Dendritic cell treated with granulocyte-macrophage colony-stimulating factor and Interleukin-4, amounts not matched to agents 40 ng/mL and 50 ng/mL, for 4 days (primary cell): ENCODE results near the gene GRAMD1A.
"Not testable (repeated sequence)": the region's sequence is repeated elsewhere in the genome, so short reads cannot be mapped to it uniquely, and the experiment has no call there.

Experiments
- H3K27ac Mint-ChIP-seq: one replicate; pipeline ENCODE4 v1.8.0; 2022; ENCODE audit warnings: mild to moderate bottlenecking, mixed read lengths
- H3K27me3 Mint-ChIP-seq: one replicate; pipeline ENCODE4 v1.8.0; 2022; ENCODE audit warnings: mild to moderate bottlenecking, mixed read lengths
- H3K36me3 Mint-ChIP-seq: one replicate; pipeline ENCODE4 v1.8.0; 2022; ENCODE audit warnings: low read depth, mixed read lengths
- H3K4me1 Mint-ChIP-seq: one replicate; pipeline ENCODE4 v1.8.0; 2022; ENCODE audit warnings: low read depth, mixed read lengths
- H3K4me3 Mint-ChIP-seq: one replicate; pipeline ENCODE4 v1.8.0; 2022; ENCODE audit warnings: mild to moderate bottlenecking, moderate library complexity, mixed read lengths
- H3K9me3 Mint-ChIP-seq: one replicate; pipeline ENCODE4 v1.8.0; 2022; ENCODE audit warnings: mixed read lengths
- intact Hi-C: fragments of 100-400 bp; cut with micrococcal nuclease; formaldehyde crosslinking; loops from one replicate; pipeline ENCODE4 v1.15.0; 2022

Gene GRAMD1A

DNA sequence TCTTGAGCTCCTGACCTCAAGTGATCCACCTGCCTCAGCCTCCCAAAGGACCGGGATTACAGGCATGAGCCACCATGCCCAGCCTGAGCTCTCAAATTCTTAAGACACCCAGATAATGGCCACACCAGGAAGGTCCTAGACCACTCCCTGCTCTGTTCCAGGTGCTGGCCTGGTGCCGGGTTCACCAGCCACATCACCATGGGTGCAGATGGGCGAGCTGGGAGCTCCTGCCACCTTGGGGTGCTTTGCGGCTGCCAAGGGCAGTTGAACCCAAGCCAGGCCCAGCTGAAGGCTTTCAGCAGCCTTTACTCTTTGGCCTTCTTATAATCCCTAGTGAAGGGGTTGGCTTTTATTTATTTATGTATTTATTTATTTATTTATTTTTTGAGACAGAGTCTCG, 46.3 kb downstream of the GRAMD1A start:
- H3K4me1 Mint-ChIP-seq: peaks cover 10% of the 10 kb centered on the region
- no peak overlapping the region for H3K4me3 Mint-ChIP-seq
- no peaks in the 10 kb centered on the region for H3K36me3 Mint-ChIP-seq
- peaks cover 42% of the 10 kb centered on the region for H3K27me3 Mint-ChIP-seq
- H3K27ac Mint-ChIP-seq: no peak overlapping the region
- intact Hi-C loops: loop anchor here (10.0 kb wide), 1 partner anchor 48 kb away; no protein-coding TSS in a partner anchor
- H3K9me3 Mint-ChIP-seq: no peaks in the 10 kb centered on the region

DNA sequence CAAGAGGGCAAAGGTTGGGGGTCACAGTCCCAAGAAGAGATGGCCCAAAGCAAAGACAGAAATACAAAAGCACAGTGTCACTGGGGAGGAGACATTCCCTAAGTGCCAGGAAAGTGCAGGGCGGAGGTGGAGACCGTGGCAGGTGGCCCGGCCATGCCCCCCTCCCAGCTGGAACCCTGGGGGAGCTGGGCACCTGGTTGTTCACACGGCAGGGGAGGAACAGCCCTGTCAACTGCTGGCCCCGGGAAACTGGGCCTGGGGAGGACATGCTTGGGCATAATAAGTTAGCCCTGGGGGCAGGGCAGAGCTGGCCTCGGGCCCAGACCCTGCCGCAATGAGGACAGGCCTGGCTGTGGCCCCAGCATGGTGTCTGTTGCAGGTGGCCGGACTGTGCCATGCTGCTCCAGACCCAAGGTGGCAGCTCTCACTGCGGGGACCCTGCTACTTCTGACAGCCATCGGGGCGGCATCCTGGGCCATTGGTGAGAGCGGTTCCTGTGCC, 48.8 kb downstream of the GRAMD1A start:
- Mint-ChIP-seq H3K27me3 (peaks cover 21% of the 10 kb centered on the region), H3K4me3 (no peak overlapping the region), H3K4me1 (peaks cover 15% of the 10 kb centered on the region), H3K9me3 (no peaks in the 10 kb centered on the region), H3K36me3 (no peaks in the 10 kb centered on the region), H3K27ac (no peak overlapping the region)
- intact Hi-C loops: loop anchor here (10.0 kb wide), 1 partner anchor 46 kb away; no protein-coding TSS in a partner anchor

DNA sequence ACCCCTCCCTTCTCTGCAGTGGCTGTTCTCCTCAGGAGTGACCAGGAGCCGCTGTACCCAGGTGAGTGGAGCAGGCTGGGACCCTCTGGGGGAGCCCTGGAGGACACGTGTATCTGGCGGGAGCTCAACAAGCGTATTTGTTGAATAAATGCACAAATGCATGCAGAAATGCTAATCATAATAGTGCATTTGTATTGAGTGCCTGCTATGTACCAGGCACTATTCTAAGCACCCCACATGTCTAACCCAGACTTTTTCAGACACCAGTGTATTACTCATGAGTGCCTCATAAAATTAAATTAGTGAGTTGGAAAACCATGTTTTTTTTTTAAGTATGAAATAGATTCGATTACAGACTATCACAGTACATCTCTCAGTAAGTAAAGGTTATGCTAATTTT, 49.3 kb downstream of the GRAMD1A start:
- peaks cover 15% of the 10 kb centered on the region for H3K4me1 Mint-ChIP-seq
- H3K36me3 Mint-ChIP-seq: no peaks in the 10 kb centered on the region
- H3K9me3 Mint-ChIP-seq: no peaks in the 10 kb centered on the region
- H3K4me3 Mint-ChIP-seq: no peak overlapping the region
- intact Hi-C loops: loop anchor here (10.0 kb wide), 1 partner anchor 45 kb away; no protein-coding TSS in a partner anchor
- peaks cover 19% of the 10 kb centered on the region for H3K27me3 Mint-ChIP-seq
- H3K27ac Mint-ChIP-seq: no peak overlapping the region

DNA sequence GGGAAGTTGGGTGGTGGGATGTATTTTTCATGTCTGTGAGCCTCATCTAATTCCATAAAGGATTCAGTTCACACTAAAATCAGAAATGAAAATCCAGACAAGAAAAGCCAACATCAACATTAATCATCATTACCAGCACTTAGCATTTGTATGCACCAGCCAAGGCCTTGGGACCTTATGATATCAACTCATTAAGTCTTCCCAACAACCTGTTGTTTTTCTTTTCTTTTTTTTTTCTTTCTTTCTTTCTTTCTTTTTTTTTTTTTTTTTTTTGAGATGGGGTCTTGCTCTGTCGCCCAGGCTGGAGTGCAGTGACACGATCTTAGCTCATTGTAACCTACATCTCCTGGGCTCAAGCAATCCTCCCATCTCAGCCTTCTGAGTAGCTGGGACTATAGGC, 50.5 kb downstream of the GRAMD1A start:
- H3K27me3 Mint-ChIP-seq: peaks cover 15% of the 10 kb centered on the region
- H3K9me3 Mint-ChIP-seq, H3K27ac Mint-ChIP-seq, H3K36me3 Mint-ChIP-seq, H3K4me1 Mint-ChIP-seq, H3K4me3 Mint-ChIP-seq, intact Hi-C loops: not testable (repeated sequence)

DNA sequence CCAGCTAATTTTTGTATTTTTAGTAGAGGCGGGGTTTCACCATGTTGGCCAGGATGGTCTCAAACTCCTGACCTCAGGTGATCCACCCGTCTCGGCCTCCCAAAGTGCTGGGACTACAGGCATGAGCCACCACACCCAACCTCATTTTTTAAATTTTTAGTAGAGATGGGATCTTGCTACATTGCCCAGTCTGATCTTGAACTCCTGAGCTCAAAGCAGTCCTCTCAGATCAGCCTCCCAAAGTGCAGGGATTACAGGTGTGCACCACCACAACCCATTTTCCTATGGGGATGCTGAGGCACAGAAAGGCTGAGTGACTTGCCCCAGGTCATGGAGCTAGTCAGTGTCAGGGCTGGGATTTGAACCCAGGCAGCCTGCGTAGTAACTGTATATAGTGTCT, 51.1 kb downstream of the GRAMD1A start:
- H3K4me1 Mint-ChIP-seq, H3K9me3 Mint-ChIP-seq, H3K36me3 Mint-ChIP-seq, intact Hi-C loops, H3K27ac Mint-ChIP-seq, H3K4me3 Mint-ChIP-seq: not testable (repeated sequence)
- H3K27me3 Mint-ChIP-seq: peaks cover 19% of the 10 kb centered on the region

DNA sequence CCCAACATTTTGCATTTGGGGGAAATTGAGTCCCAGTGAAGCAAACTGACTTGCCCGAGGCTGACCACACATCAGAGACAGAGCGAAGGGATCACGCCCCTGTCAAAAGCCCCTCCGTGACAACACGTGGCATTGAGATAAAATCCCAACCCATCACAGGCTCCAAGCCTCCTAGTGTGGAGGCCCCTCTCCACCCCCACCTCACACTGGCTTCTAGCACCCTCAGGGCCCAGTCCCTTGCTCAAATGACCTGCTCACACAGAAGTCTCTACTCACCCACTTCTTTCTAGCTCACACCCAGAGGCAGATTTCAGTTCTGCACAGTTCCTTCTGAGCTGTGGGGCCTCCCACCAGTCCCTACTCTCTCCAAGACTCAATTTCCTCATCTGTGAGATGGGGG, 51.7 kb downstream of the GRAMD1A start:
- Mint-ChIP-seq H3K36me3 (no peaks in the 10 kb centered on the region), H3K4me1 (peaks cover 5% of the 10 kb centered on the region), H3K4me3 (no peak overlapping the region), H3K9me3 (no peaks in the 10 kb centered on the region), H3K27ac (no peak overlapping the region), H3K27me3 (peaks cover 20% of the 10 kb centered on the region)
- intact Hi-C loops: no loop called here

DNA sequence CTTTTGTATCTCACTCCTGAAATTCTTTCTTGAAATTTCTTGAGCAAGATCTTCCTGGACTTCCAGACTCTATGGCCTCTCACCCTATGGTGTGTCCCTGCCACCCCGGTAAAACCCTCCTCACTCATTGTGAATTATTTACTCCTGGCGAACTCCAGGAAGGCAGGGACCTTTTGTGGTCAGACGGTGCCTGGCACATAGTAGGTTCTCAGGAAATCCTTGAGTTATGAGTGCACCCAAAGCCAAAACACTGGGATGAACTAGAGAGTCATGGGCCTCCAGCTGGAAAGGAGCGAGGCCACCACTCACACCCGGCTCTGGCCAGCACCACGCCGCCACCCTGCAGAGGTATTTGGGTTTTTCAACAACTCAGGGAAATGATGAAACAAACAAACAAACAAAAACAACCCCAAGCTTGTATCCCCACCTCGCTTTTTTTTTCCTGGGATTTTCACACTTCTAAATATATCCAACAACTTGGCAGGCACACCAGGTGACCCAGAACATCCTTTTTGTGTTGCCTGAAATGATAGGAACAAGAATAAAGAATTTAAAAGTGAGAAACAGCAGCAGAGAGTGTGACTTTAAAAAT, 52.6 kb downstream of the GRAMD1A start:
- no peaks in the 10 kb centered on the region for H3K36me3 Mint-ChIP-seq
- no peaks in the 10 kb centered on the region for H3K9me3 Mint-ChIP-seq
- no peak overlapping the region for H3K4me3 Mint-ChIP-seq
- H3K4me1 Mint-ChIP-seq: peaks cover 5% of the 10 kb centered on the region
- H3K27me3 Mint-ChIP-seq: peaks cover 20% of the 10 kb centered on the region
- intact Hi-C loops: no loop called here
- no peak overlapping the region for H3K27ac Mint-ChIP-seq

DNA sequence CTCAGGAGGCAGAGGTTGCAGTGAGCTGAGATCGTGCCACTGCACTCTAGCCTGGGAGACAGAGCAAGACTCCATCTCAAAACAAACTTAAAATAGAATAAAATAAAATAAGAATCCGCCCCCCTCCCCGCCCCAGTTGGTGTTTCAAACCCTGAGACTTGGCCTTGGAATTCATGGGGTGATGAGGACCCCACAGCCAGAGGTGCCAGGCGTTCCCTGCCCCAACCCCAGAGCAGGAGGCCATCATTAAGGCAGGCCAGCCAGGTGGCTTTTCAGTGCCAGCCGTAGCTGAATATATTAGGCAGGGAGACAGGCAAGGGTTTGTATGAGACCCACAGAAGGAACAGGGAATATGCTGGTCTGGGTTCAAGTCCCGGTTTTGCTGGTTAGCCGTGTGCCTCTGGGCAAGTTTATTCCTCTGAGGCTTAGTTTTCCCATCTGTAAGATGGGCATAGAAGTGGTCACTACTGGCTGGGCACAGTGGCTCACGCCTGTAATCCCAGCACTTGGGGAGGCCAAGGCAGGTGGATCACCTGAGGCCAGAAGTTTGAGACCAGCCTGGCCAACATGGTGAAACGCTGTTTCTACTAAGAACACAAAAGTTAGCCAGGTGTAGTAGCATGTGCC, 53.7 kb downstream of the GRAMD1A start:
- H3K4me3 Mint-ChIP-seq: no peak overlapping the region
- no peaks in the 10 kb centered on the region for H3K36me3 Mint-ChIP-seq
- peaks cover 17% of the 10 kb centered on the region for H3K27me3 Mint-ChIP-seq
- intact Hi-C loops: no loop called here
- H3K4me1 Mint-ChIP-seq: peaks cover 5% of the 10 kb centered on the region
- H3K27ac Mint-ChIP-seq: no peak overlapping the region
- H3K9me3 Mint-ChIP-seq: no peaks in the 10 kb centered on the region

DNA sequence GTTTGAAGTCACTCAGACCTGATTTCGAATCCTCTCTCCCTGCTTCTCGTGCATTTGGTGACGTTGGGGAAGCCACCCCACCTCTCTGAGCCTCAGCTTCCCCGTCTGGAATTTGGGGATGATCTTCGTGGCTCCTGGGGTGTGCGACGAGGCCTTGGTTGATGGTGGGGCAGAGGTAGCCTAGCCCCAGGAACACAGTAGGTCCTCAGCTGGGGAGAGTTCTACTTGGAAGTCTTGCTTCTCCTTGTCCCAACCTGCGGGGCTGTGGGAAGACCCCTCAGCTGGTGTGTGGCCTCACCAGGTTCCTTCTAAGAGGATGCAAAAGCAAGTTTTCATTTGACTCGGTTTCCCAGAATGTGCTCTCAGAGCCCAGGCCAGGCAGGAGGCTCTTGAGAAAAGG, 54.5 kb downstream of the GRAMD1A start:
- H3K27ac Mint-ChIP-seq: no peak overlapping the region
- no peaks in the 10 kb centered on the region for H3K9me3 Mint-ChIP-seq
- intact Hi-C loops: no loop called here
- H3K4me3 Mint-ChIP-seq: no peak overlapping the region
- no peaks in the 10 kb centered on the region for H3K36me3 Mint-ChIP-seq
- H3K4me1 Mint-ChIP-seq: peaks cover 5% of the 10 kb centered on the region
- H3K27me3 Mint-ChIP-seq: peaks cover 16% of the 10 kb centered on the region

DNA sequence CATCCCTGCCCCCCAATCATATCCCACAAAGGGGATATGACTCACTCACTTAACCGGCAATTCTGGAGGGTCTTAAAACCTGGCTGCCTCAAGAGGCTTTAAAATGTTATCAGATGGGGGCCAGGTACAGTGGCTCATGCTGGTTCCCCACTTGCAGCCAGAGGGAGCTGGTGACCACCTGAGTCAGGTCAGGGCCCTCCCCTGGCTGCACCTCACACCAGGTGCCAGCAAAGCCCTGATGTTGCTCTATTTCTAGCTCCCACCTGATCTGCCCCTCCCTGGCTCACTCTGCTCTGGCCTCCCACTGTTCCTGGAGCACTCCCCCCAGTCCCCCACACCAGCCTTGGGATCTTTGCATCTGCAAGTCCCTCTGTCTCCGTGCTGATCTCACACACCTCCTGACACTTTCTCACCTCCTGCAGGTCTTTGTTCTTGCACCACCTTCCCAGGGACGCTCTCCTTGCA, 55.6 kb downstream of the GRAMD1A start:
- H3K27ac Mint-ChIP-seq: no peak overlapping the region
- no peaks in the 10 kb centered on the region for H3K9me3 Mint-ChIP-seq
- H3K4me3 Mint-ChIP-seq: no peak overlapping the region
- intact Hi-C loops: no loop called here
- peaks cover 16% of the 10 kb centered on the region for H3K27me3 Mint-ChIP-seq
- no peaks in the 10 kb centered on the region for H3K36me3 Mint-ChIP-seq
- H3K4me1 Mint-ChIP-seq: peaks cover 5% of the 10 kb centered on the region

DNA sequence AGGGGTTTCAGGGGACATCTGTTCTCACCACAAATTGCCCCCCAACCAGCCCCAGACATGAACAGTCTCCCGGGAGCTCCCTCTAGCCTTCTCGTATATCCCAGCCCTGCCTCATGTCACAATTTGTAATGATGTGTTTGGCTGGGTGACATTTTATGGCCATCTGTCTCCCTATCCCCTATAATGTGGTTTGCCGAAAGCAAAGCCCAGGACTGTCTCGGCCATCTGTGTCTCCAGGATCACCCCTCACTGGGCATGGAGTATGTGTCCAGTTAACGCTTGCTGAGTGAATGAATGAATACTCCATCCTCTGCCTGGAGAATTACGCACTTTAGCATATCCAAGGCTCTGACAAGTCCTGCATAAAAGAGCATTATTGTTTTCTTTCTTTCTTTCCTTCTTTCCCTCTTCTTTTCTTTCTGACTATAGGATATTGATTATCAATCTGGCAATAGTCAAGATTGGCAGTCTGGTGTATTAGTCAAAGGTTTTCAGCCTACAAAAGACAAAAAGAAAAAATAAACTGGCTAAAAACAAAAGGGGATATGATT, 56.5 kb downstream of the GRAMD1A start:
- peaks cover 5% of the 10 kb centered on the region for H3K4me1 Mint-ChIP-seq
- H3K9me3 Mint-ChIP-seq: no peaks in the 10 kb centered on the region
- H3K27me3 Mint-ChIP-seq: peaks cover 16% of the 10 kb centered on the region
- intact Hi-C loops: no loop called here
- H3K27ac Mint-ChIP-seq: no peak overlapping the region
- H3K36me3 Mint-ChIP-seq: no peaks in the 10 kb centered on the region
- H3K4me3 Mint-ChIP-seq: no peak overlapping the region

DNA sequence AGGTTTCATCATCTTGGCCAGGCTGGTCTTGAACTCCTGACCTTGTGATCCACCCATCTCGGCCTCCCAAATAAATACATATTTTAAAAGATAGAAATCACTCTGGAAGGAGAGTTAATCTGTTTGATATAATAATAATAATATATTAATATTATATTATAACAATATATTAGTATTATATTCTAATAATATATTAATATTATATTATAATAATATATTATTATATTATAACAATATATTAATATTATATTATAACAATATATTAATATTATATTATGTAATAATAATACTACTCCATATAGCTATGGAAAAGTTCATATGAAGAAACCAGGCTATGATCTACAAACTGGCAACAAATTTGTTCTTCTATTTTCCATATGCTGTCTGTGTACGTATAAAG, 58.2 kb downstream of the GRAMD1A start:
- Mint-ChIP-seq H3K36me3 (no peaks in the 10 kb centered on the region), H3K4me1 (no peaks in the 10 kb centered on the region), H3K27me3 (peaks cover 15% of the 10 kb centered on the region), H3K9me3 (no peaks in the 10 kb centered on the region), H3K4me3 (no peak overlapping the region), H3K27ac (no peak overlapping the region)
- intact Hi-C loops: no loop called here

DNA sequence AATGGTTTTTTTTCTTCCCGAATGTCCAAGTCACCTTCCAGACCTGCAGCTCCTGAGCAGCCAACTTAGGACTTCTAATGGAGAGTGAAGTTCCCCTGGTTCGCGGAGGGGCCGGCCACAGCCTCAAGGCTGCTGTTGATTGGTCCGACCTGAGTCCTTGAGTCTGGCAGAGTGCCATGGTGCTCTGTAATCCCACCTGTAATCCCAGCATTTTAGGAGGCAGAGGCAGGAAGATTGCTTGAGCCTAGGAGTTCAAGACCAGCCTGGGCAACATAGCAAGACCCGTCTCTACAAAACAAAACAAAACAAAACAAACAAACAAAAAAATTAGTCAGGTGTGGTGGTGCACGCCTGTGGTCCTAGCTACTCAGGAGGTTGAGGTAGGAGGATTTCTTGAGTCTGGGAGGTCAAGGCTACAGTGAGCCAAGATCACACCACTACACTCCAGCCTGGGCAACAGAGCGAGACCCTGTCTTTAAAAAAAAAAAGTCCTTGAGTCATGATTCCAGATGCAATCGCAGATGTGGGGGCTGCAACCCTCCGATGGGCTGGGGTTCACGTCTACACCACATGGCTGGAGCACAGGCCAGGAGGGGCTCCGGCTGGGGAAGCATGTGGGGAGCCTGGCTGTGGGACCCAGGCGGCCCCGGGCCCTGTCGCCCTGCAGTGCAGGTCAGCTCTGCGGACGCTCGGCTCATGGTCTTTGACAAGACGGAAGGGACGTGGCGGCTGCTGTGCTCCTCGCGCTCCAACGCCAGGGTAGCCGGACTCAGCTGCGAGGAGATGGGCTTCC, 59.1 kb downstream of the GRAMD1A start:
- no peak overlapping the region for H3K27ac Mint-ChIP-seq
- no peaks in the 10 kb centered on the region for H3K4me1 Mint-ChIP-seq
- H3K9me3 Mint-ChIP-seq: no peaks in the 10 kb centered on the region
- H3K4me3 Mint-ChIP-seq: no peak overlapping the region
- peaks cover 19% of the 10 kb centered on the region for H3K27me3 Mint-ChIP-seq
- H3K36me3 Mint-ChIP-seq: no peaks in the 10 kb centered on the region
- intact Hi-C loops: no loop called here

DNA sequence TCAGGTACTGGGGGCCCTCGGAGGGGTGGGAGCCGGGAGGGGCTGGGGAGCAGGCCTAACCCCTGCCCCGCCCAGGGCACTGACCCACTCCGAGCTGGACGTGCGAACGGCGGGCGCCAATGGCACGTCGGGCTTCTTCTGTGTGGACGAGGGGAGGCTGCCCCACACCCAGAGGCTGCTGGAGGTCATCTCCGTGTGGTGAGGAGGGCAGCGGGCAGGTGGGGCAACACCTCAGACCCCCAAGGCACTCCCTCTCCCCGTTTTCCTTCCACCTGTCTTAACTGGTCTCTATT, 59.6 kb downstream of the GRAMD1A start:
- Mint-ChIP-seq H3K9me3 (no peaks in the 10 kb centered on the region), H3K27ac (no peak overlapping the region), H3K36me3 (no peaks in the 10 kb centered on the region), H3K4me3 (no peak overlapping the region), H3K4me1 (no peaks in the 10 kb centered on the region), H3K27me3 (peaks cover 19% of the 10 kb centered on the region)
- intact Hi-C loops: no loop called here
